Gastroesophageal sphincter (tissue), 4 donors: ENCODE results near the gene ANHX. TPM values are rescaled to one million over a fixed set of nuclear protein-coding genes. Genes with fewer than 3 reads are reported as not detected.

Experiments used
- ATAC-seq: fragments of 150-250 bp; one replicate; pipeline ENCODE4 v1.9.1; 2016; ENCODE audit warnings: mild to moderate bottlenecking, moderate library complexity
- H3K27ac ChIP-seq, 4 donors: fragments of 200-600 bp; sonication (generic) in 3 of 4; 1 replicate in 3 of 4; 2 replicates in 1 of 4; pipeline ENCODE4 v1.5.1; 2016 to 2019
- H3K27me3 ChIP-seq: fragments of 200-600 bp; sonication (generic); one replicate; pipeline ENCODE4 v1.5.1; 2019
- H3K36me3 ChIP-seq, 2 donors: fragments of 200-600 bp; sonication (generic); one replicate each; pipeline ENCODE4 v1.5.1; 2019; ENCODE audit warnings: control low read depth in 1 of 2
- H3K4me1 ChIP-seq, 3 donors: fragments of 200-600 bp; sonication (generic); 1 replicate in 2 of 3; 2 replicates in 1 of 3; pipeline ENCODE4 v1.5.1; 2016 to 2019; ENCODE audit warnings: control low read depth in 2 of 3
- H3K4me3 ChIP-seq, 2 donors: fragments of 200-600 bp; sonication (generic); one replicate each; pipeline ENCODE4 v1.5.1; 2019; ENCODE audit warnings: mild to moderate bottlenecking in 1 of 2, moderate library complexity in 1 of 2
- H3K9me3 ChIP-seq, 3 donors: fragments of 200-600 bp; sonication (generic); one replicate each; pipeline ENCODE4 v1.5.1; 2017 to 2019; ENCODE audit warnings: control low read depth in 2 of 3
- EP300 ChIP-seq: sonication (generic); formaldehyde crosslinking; IDR thresholded peaks from one replicate; pipeline ENCODE4 v1.6.1; 2017; ENCODE audit warnings: antibody characterized with exemption, mild to moderate bottlenecking
- POLR2A ChIP-seq, 2 donors: fragments of 450-650 bp; IDR thresholded peaks; one replicate each; pipeline ENCODE4 v1.6.1; 2017; ENCODE audit warnings: antibody characterized with exemption in 2 of 2, mild to moderate bottlenecking in 2 of 2, moderate library complexity in 1 of 2
- POLR2AphosphoS5 ChIP-seq: sonication (generic); formaldehyde crosslinking; IDR thresholded peaks from one replicate; pipeline ENCODE4 v1.6.1; 2017; ENCODE audit warnings: antibody characterized with exemption
- WGBS, 2 donors: methylation state at CpG; one replicate each; pipeline ENCODE4 v1.1.5; 2018; ENCODE audit warnings: low coverage in 1 of 2; 5-methylcytosine and 5-hydroxymethylcytosine counted together
- total RNA-seq, 4 donors: library from RNA; depleted of rRNA; stranded (reverse); fragments of >200 nt; gene quantifications; one replicate each; pipeline ENCODE4 v1.1.0, GENCODE V29; 2016
- TF ChIP-seq, protein P1 (sequence below), 4 experiments: fragments of 200-600 bp in 2 of 4; fragments of 450-650 bp in 2 of 4; sonication (generic) in 1 of 4; IDR thresholded peaks; one replicate each; pipeline ENCODE4 v1.5.1; 2017 to 2019; ENCODE audit warnings: antibody characterized with exemption in 4 of 4, mild to moderate bottlenecking in 2 of 4, moderate library complexity in 2 of 4

ANHX gene
- total RNA-seq, 4 donors from 2014 or later, result not detected

DNA sequence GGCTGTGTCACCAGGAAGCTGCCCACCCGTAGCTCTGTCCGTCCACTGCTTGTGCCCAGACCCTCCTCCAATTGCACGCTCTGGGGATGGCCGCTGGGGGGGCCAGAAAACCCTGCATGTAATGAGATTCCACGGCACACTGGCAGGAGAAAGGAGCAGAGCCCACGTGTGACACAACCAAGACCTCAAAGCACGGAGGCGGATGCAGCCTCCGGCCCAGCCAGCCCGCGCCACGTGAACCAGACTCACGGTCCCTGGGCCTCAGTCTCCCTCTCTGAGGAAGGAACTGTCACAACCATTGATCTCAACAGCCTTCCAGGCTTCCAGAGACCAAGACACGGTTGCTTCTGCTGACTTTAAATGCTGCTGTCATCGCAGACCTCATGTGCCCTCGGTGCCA, 14.4 kb downstream of the ANHX start:
- H3K4me1 ChIP-seq, result no peaks in the 10 kb centered on the region
- peaks cover 0 to 76% (median 0%) of the 10 kb centered on the region in 3 donors for H3K9me3 ChIP-seq
- ATAC-seq, result no peak
- TF ChIP-seq EP300 (no peak), POLR2A (IDR thresholded peaks at IDR 0.05) (no peak)
- no peaks in the 10 kb centered on the region for H3K36me3 ChIP-seq
- H3K27ac ChIP-seq, result no peak overlapping the region
- WGBS, 2 donors, result 88% methylated on average over 3 of the region's 16 CpGs; no CpG with 5 or more reads in 1 of the 2 donors
- no peak overlapping the region for H3K4me3 ChIP-seq
- H3K27me3 ChIP-seq, result no peaks in the 10 kb centered on the region

DNA sequence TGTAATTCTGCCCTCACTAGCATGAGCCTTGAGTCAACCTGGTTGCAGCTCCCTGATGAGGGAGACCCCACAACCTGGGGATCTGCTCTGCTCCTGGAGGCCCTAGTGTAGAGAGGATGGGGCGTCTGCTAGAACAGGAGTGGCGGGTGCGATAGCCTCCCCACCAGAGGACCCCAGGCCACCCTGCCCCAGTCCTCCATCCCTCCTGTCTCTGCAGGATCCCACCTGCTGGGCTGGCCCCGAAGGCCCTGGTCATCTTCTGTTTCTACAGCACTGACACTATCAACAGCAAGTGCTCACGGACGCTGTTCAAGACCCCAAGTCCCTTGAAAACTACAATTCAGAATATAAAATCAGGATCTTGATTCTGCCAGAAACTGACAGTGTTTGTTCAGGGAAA, 15.2 kb downstream of the ANHX start:
- Histone ChIP-seq H3K9me3 (peaks cover 0 to 83% (median 0%) of the 10 kb centered on the region in 3 donors), H3K27me3 (no peaks in the 10 kb centered on the region), H3K4me1 (no peaks in the 10 kb centered on the region), H3K27ac (no peak overlapping the region), H3K4me3 (no peak overlapping the region), H3K36me3 (no peaks in the 10 kb centered on the region)
- no peak for ATAC-seq
- WGBS, 2 donors, result no CpG with 5 or more reads among the region's 6 CpGs
- TF ChIP-seq POLR2AphosphoS5 (no peak), EP300 (no peak), POLR2A (IDR thresholded peaks at IDR 0.05) (no peak)
- TF ChIP-seq, protein P1, sequence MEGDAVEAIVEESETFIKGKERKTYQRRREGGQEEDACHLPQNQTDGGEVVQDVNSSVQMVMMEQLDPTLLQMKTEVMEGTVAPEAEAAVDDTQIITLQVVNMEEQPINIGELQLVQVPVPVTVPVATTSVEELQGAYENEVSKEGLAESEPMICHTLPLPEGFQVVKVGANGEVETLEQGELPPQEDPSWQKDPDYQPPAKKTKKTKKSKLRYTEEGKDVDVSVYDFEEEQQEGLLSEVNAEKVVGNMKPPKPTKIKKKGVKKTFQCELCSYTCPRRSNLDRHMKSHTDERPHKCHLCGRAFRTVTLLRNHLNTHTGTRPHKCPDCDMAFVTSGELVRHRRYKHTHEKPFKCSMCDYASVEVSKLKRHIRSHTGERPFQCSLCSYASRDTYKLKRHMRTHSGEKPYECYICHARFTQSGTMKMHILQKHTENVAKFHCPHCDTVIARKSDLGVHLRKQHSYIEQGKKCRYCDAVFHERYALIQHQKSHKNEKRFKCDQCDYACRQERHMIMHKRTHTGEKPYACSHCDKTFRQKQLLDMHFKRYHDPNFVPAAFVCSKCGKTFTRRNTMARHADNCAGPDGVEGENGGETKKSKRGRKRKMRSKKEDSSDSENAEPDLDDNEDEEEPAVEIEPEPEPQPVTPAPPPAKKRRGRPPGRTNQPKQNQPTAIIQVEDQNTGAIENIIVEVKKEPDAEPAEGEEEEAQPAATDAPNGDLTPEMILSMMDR (IDR thresholded peaks at IDR 0.05), result no peak

DNA sequence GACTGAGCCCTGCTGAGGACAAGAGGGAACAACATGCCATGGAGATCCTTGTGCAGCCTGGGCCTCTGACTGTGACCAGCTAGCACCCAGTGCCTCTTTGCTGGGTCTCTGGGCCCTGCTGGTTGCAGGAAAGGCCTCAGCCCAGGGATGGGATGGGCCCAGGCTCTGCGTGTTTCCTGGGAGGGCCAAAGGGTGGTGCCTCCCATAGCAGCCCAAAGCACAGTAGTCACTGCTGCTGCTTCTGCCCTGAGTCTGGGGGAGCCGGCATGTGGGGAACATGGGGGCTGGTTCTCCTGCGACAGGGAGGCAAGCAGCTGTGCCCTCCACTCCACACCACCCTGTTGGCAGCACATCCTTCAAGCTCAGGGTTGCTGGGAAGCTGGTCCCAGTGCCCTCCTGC, 18.5 kb downstream of the ANHX start:
- Histone ChIP-seq H3K9me3 (peaks cover 0 to 99% (median 4%) of the 10 kb centered on the region in 3 donors), H3K4me3 (no peak overlapping the region), H3K4me1 (no peaks in the 10 kb centered on the region), H3K27me3 (no peaks in the 10 kb centered on the region), H3K27ac (no peak overlapping the region), H3K36me3 (no peaks in the 10 kb centered on the region)
- ATAC-seq, result no peak
- TF ChIP-seq, protein P1 (IDR thresholded peaks at IDR 0.05), result no peak
- TF ChIP-seq EP300 (no peak), POLR2A (IDR thresholded peaks at IDR 0.05) (no peak), POLR2AphosphoS5 (no peak)
- 83% methylated on average over 1 of the region's 3 CpGs; no CpG with 5 or more reads in 1 of the 2 donors for WGBS, 2 donors

DNA sequence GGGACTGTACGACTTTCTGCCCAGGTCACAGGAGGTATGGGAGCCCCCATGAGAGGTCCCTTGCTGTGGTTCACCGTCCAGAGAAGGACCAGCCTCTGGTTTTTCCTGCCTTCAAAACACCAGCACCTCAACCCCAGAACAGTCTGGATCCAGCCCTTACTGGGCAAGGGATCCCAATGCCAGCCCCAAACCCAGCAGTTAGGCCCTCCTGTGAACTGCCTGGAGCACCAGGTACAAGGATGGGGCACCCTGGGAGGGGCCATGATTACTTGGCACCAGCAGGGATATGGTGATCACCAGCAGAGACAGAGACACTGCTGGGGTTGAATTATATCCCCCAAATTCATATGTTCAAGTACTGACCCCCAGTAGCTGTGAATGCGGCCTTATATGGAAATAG, 20.0 kb downstream of the ANHX start:
- no peak overlapping the region for H3K27ac ChIP-seq
- no peak for TF ChIP-seq EP300
- ATAC-seq, result no peak
- no peaks in the 10 kb centered on the region for H3K36me3 ChIP-seq
- H3K4me3 ChIP-seq, result no peak overlapping the region
- H3K27me3 ChIP-seq, result no peaks in the 10 kb centered on the region
- 75 to 100% methylated on average over 1 of the region's 3 CpGs for WGBS, 2 donors
- peaks cover 0 to 99% (median 4%) of the 10 kb centered on the region in 3 donors for H3K9me3 ChIP-seq
- H3K4me1 ChIP-seq, result no peaks in the 10 kb centered on the region

DNA sequence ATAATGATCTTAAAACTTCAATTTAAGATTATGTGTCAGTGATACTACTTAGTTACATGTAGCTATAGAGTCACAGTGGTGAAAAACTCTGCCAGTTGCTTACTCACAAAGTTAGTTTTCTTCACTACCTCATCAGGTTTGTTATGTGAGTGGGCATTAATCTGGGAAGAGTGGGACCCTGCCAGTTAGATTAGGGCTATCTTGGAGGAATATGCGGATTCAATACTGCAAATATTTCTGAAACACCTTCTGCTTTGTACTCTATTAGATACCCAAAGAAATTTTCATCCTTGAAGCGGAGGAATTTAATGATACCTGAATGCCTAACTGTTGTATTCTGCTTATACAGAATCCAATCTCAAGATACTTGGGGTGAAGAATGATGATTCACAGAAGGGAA, 29.3 kb downstream of the ANHX start:
- H3K4me3 ChIP-seq, result no peak overlapping the region
- H3K4me1 ChIP-seq, result no peaks in the 10 kb centered on the region
- H3K27ac ChIP-seq, result no peak overlapping the region
- no peaks in the 10 kb centered on the region for H3K27me3 ChIP-seq
- peaks cover 34 to 100% (median 40%) of the 10 kb centered on the region in 3 donors for H3K9me3 ChIP-seq
- no peak for ATAC-seq
- WGBS, 2 donors, result 94 to 100% methylated on average over 1 to 2 of the region's 2 CpGs
- TF ChIP-seq EP300, result no peak
- no peak for TF ChIP-seq POLR2AphosphoS5
- TF ChIP-seq, protein P1 (IDR thresholded peaks at IDR 0.05), result no peak
- no peak for TF ChIP-seq POLR2A (IDR thresholded peaks at IDR 0.05)
- H3K36me3 ChIP-seq, result peaks cover 24 to 38% of the 10 kb centered on the region in 2 donors

DNA sequence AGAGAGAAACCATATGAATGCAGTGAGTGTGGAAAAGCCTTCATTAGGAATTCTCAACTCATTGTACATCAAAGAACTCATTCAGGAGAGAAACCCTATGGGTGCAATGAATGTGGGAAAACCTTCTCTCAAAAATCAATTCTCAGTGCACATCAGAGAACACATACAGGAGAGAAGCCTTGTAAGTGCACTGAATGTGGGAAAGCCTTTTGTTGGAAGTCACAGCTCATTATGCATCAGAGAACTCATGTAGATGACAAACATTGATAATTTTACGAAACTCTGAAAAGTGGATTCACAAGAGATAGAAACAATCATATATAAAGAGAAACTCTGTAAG, 31.4 kb downstream of the ANHX start:
- H3K4me1 ChIP-seq, result no peaks in the 10 kb centered on the region
- H3K36me3 ChIP-seq, result peaks cover 24 to 49% of the 10 kb centered on the region in 2 donors
- no peak overlapping the region for H3K4me3 ChIP-seq
- ATAC-seq, result no peak
- H3K27ac ChIP-seq, result no peak overlapping the region
- TF ChIP-seq EP300, result no peak
- no peak for TF ChIP-seq POLR2A (IDR thresholded peaks at IDR 0.05)
- no peak for TF ChIP-seq POLR2AphosphoS5
- TF ChIP-seq, protein P1 (IDR thresholded peaks at IDR 0.05), result no peak
- WGBS, 2 donors, result 88 to 100% methylated on average over 1 of the region's 1 CpG
- peaks cover 31 to 99% (median 45%) of the 10 kb centered on the region in 3 donors for H3K9me3 ChIP-seq
- H3K27me3 ChIP-seq, result no peaks in the 10 kb centered on the region
